Measurements from ENCODE around the gene PRM2.

Gene PRM2

DNA sequence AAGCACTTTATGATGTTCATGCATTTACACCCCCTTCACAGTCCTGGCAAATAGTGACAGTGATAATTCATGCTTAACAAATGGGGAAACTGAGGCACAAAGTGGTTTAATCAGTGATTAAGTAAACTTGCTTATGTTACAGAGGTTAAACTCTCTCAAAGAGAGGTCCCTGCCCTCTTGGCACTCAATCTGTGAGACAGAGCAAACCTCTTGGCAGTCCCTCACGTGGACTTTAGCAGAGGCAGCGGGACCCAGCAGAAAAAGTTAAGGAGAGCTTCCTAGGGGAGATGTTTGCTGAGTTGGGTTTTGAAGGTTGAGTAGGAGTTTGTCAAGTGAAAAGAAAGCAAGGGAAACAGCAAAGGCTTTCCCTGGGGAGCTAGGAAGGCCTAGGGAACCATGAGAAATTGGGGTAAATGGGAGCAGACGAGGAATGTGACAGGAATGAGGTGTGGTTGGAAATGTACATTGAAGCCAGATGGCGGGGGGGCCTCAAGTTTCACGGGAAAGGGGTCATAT, 31.0 kb downstream of the PRM2 start:
- WGBS, 2 experiments = 85 to 89% methylated on average over 5 of the region's 5 CpGs

DNA sequence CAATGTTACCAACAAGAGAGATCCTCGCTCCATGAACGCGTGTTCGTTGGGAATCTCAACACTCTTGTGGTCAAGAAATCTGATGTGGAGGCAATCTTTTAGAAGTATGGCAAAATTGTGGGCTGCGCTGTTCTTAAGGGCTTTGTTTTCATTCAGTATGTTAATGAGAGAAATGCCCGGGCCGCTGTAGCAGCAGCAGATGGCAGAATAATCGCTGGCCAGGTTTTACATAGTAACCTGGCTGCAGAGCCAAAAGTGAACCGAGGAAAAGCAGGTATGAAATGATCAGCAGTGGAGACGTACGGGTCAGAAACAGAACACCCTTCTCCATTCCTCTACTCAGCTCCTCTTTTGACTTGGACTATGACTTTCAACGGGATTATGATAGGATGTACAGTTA, 33.6 kb downstream of the PRM2 start:
- no peaks in the 10 kb centered on the region for H3K27me3 ChIP-seq (ENCODE audit: control insufficient read depth, insufficient read depth, low read length, poor library complexity, severe bottlenecking)
- H3K4me3 ChIP-seq (ENCODE audit: insufficient read depth, low read depth, low read length) = no peak overlapping the region
- no peaks in the 10 kb centered on the region for H3K9me3 ChIP-seq (ENCODE audit: control insufficient read depth, low read length)
- no peaks in the 10 kb centered on the region for H3K36me3 ChIP-seq (ENCODE audit: control insufficient read depth, insufficient read depth, low read length)
- 88 to 90% methylated on average over 12 of the region's 12 CpGs for WGBS, 2 experiments
- H3K4me1 ChIP-seq (ENCODE audit: control insufficient read depth, insufficient read depth, low read length) = peaks cover 6% of the 10 kb centered on the region
- H3K27ac ChIP-seq (ENCODE audit: insufficient read depth, low read depth, low read length, poor library complexity, severe bottlenecking) = no peak overlapping the region

More for the DNA sequence above, 31.0 kb downstream of the PRM2 start:
- H3K4me1 ChIP-seq (ENCODE audit: control insufficient read depth, insufficient read depth, low read length) = peaks cover 6% of the 10 kb centered on the region
- no peak overlapping the region for H3K27ac ChIP-seq (ENCODE audit: insufficient read depth, low read depth, low read length, poor library complexity, severe bottlenecking)
- H3K36me3 ChIP-seq (ENCODE audit: control insufficient read depth, insufficient read depth, low read length) = no peaks in the 10 kb centered on the region
- no peak overlapping the region for H3K4me3 ChIP-seq (ENCODE audit: insufficient read depth, low read depth, low read length)
- H3K27me3 ChIP-seq (ENCODE audit: control insufficient read depth, insufficient read depth, low read length, poor library complexity, severe bottlenecking) = no peaks in the 10 kb centered on the region
- no peaks in the 10 kb centered on the region for H3K9me3 ChIP-seq (ENCODE audit: control insufficient read depth, low read length)

DNA sequence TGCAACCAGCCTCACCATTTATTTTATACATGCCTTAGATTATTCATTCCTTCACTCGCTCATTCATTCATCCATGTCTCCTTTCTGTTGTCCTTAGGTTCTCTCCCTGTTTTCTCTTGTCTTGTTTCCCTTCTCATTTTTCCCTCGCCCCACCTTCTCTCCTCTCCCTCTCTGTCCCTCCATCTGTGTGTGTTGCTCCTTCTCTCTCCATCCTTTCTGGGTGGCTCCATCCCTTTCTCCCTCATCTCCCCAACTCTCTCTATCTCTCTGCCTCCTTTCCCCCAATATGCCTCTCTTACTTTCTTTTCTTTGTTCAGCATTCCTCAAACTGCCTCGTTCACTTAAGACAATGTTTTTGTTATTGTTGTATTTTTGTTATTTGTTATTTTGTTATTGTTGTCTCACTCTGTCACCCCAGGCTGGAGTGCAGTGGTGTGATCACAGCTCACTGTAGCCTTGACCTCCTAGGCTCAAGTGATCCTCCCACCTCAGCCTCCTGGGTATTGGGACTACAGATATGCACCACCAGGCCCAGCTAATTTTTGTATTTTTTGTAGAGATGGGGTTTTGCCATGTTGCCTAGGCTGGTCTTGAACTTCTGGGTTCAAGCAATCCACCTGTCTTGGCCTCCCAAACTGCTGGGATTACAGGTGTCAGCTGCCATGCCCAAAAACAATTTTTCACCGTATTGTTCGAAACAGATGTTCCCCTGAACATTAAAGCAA, 34.6 kb downstream of the PRM2 start:
- Histone ChIP-seq H3K9me3 (ENCODE audit: control insufficient read depth, low read length) (no peaks in the 10 kb centered on the region), H3K27me3 (ENCODE audit: control insufficient read depth, insufficient read depth, low read length, poor library complexity, severe bottlenecking) (no peaks in the 10 kb centered on the region), H3K36me3 (ENCODE audit: control insufficient read depth, insufficient read depth, low read length) (no peaks in the 10 kb centered on the region), H3K4me3 (ENCODE audit: insufficient read depth, low read depth, low read length) (no peak overlapping the region), H3K27ac (ENCODE audit: insufficient read depth, low read depth, low read length, poor library complexity, severe bottlenecking) (no peak overlapping the region), H3K4me1 (ENCODE audit: control insufficient read depth, insufficient read depth, low read length) (peaks cover 6% of the 10 kb centered on the region)
- 88 to 92% methylated on average over 4 of the region's 5 CpGs for WGBS, 2 experiments

DNA sequence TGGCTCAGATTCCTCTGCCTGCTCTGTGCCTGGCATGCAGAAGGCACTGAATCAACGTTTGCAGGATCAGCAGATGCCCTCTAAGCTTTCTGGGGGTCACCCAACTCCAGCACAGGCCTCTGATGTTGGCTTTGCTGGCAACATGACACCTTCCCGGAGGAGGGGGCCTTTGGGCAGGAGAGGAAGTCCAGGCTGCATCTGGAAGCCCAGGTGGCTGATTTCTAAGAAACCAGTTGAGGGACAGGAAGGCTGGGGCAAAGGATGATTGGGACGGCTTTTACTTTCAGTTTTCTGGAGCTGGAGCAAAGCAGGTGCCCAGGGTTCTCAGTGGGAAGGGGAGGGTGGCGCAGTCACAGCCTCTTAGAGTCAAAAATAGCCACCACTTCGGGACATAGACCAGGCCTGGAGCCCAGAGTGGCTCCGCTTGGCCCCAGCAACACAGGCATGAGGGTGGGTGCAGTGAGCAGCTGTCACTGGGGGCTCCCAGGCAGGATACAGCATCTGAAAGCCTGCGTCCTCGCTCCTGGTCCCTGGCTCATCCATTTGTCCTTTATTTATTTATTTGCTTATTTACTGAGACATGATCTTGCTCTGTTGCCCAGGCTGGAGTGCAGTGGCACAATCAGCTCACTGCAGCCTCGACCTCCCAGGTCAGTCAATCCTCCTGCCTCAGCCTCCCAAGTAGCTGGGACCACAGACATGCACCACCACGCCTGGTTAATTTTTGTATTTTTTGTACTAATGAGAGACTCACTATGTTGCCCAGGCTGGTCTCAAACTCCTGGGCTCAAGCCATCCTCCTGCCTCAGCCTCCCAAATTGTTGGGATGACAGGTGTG, 35.4 kb downstream of the PRM2 start:
- Histone ChIP-seq H3K4me1 (ENCODE audit: control insufficient read depth, insufficient read depth, low read length) (peaks cover 6% of the 10 kb centered on the region), H3K27ac (ENCODE audit: insufficient read depth, low read depth, low read length, poor library complexity, severe bottlenecking) (no peak overlapping the region), H3K36me3 (ENCODE audit: control insufficient read depth, insufficient read depth, low read length) (no peaks in the 10 kb centered on the region), H3K4me3 (ENCODE audit: insufficient read depth, low read depth, low read length) (no peak overlapping the region), H3K27me3 (ENCODE audit: control insufficient read depth, insufficient read depth, low read length, poor library complexity, severe bottlenecking) (no peaks in the 10 kb centered on the region), H3K9me3 (ENCODE audit: control insufficient read depth, low read length) (no peaks in the 10 kb centered on the region)
- 86 to 90% methylated on average over 10 of the region's 10 CpGs for WGBS, 2 experiments

DNA sequence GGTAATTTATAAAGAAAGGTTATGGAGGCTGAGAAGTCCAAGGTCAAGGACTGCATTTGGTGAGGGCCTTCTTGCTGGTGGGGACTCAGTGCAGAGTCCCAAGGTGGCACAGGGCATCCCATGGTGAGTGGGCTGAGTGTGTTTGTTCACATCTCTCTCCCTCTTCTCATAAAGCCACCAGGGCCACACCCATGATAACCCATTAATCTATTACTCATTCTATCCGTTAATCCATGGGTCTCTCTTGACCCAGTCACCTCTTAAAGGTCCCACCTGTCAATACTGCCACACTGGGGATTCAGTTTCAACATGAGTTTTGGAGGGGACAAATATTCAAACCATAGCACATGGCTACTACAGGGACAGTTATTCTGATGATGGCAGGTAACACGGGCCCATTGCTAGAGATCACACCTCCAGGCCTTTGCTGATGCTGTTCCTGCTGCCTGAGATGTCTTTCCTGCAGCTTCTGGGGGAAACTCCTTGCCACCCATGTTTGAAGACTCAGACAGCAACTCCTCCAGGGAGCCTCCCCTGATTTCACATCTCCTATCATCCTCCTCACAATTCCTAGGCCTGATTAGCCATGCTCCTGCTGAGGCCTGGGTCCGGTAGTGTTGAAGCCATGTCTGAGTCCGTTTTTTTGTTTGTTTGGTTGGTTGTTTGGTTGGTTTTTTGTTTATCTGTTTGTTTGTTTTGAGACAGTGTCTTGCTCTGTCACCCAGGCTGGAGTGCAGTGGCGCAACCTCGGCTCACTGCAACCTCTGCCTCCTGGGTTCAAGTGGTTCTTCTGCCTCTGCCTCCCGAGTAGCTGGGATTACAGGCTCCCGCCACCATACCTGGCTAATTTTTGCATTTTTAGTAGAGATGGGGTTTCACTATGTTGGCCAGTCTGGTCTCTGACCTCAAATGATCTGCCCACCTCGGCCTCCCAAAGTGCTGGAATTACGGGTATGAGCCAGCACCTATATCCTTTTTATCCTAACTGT, 36.3 kb downstream of the PRM2 start:
- H3K9me3 ChIP-seq (ENCODE audit: control insufficient read depth, low read length) = no peaks in the 10 kb centered on the region
- no peak overlapping the region for H3K4me3 ChIP-seq (ENCODE audit: insufficient read depth, low read depth, low read length)
- no peak overlapping the region for H3K27ac ChIP-seq (ENCODE audit: insufficient read depth, low read depth, low read length, poor library complexity, severe bottlenecking)
- H3K27me3 ChIP-seq (ENCODE audit: control insufficient read depth, insufficient read depth, low read length, poor library complexity, severe bottlenecking) = no peaks in the 10 kb centered on the region
- whole genome bisulfite sequencing, 2 experiments = 92 to 95% methylated on average over 10 of the region's 10 CpGs
- H3K36me3 ChIP-seq (ENCODE audit: control insufficient read depth, insufficient read depth, low read length) = no peaks in the 10 kb centered on the region
- no peaks in the 10 kb centered on the region for H3K4me1 ChIP-seq (ENCODE audit: control insufficient read depth, insufficient read depth, low read length)

DNA sequence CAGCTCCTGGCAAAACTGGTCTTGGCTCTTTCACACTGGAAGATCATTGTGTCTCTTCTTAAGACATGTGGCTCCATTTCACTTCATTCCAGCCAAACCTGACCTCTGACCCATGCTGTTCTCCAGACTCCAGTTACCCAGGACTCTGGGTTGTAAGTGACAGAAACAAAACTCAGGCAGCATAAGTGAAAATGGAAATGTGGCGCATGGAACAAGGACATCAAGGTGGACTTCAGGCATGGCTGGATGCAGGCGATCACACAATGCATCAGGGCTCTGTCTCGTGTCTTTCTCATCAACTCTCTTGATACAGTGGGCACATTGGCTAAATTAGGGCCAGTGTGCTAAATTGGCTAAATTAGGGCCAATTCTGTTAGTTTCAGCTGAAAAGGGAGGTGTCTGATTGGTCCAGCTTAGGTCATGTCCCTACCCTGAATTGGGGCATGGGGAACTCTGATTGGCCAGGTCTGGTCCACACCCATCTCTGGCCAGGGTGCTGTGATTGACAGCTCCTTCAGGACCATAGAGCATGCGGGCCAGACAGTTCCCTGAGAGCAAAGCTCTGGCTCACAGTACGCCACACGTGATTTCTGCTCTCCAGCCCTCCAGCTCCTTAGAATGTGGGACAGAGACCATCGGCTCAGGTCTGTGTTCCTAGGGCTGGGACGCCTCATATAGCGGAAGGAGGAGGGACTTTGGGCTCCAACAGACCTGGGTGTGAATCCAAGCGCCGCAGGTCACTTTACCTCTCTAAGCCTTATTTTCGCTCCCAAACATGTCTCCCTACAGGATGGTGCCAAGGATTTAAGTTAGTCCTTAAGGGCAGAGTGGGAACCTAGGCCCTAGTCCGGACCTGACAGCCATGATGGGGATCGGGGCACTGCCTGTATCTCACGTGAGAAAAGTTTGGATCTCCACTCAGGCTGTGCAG, 37.7 kb downstream of the PRM2 start:
- Histone ChIP-seq H3K27me3 (ENCODE audit: control insufficient read depth, insufficient read depth, low read length, poor library complexity, severe bottlenecking) (no peaks in the 10 kb centered on the region), H3K4me3 (ENCODE audit: insufficient read depth, low read depth, low read length) (no peak overlapping the region), H3K36me3 (ENCODE audit: control insufficient read depth, insufficient read depth, low read length) (no peaks in the 10 kb centered on the region), H3K9me3 (ENCODE audit: control insufficient read depth, low read length) (no peaks in the 10 kb centered on the region), H3K27ac (ENCODE audit: insufficient read depth, low read depth, low read length, poor library complexity, severe bottlenecking) (no peak overlapping the region), H3K4me1 (ENCODE audit: control insufficient read depth, insufficient read depth, low read length) (no peaks in the 10 kb centered on the region)
- WGBS, 2 experiments = 94 to 95% methylated on average over 15 of the region's 15 CpGs

DNA sequence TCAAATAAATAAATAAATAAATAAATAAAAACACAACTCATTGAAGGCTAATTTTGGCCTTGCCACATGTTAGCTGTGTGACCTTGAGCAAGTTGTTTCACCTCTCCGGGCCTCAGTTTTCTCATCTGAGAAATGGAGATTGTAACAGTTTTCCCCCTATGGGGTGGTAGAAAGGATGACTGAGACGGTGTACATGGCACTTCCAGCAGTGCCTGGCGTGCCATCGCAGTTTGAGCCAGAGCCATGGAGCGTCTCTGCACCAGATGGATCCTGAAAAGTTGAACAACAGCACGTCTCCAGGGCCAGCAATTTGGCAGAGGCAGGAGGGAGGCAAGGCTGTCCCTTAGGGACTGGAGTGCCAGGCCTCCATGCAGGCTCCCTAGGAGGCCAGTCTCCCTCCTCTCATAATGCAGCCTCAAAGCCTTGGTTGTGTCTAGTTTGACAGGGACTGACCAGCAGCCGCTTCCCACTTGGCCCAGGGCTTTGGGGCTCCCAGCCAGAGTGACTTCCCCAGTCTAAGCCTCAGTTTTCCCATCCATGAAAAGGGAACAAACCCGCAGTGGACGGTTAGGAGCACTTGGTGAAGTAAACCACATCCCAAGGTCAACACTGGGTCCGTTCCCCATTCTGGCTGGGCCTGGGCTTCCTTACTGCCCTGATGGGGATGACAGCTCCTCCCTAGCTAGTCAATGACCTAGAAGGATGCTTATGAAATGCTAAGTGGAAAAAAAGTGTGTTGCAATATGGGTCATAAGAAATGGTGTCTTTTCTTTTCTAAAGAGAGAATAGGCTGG, 39.6 kb downstream of the PRM2 start:
- 93 to 94% methylated on average over 10 of the region's 10 CpGs for WGBS, 2 experiments
- Histone ChIP-seq H3K4me1 (ENCODE audit: control insufficient read depth, insufficient read depth, low read length) (no peaks in the 10 kb centered on the region), H3K27me3 (ENCODE audit: control insufficient read depth, insufficient read depth, low read length, poor library complexity, severe bottlenecking) (no peaks in the 10 kb centered on the region), H3K27ac (ENCODE audit: insufficient read depth, low read depth, low read length, poor library complexity, severe bottlenecking) (no peak overlapping the region), H3K9me3 (ENCODE audit: control insufficient read depth, low read length) (no peaks in the 10 kb centered on the region), H3K36me3 (ENCODE audit: control insufficient read depth, insufficient read depth, low read length) (no peaks in the 10 kb centered on the region), H3K4me3 (ENCODE audit: insufficient read depth, low read depth, low read length) (no peak overlapping the region)

DNA sequence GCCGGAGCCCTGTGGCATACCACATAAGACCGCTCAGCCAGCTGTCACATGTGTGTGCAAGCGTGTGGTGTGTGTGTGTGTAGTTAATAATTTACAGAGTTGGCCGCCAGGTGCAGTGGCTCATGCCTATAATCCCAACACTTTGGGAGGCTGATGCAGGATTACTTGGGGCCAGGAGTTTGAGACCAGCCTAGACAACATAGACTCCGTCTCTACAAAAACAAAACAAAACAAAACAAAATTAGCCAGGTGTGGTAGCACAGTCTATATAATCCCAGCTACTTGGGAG, 40.6 kb downstream of the PRM2 start:
- Histone ChIP-seq H3K36me3 (ENCODE audit: control insufficient read depth, insufficient read depth, low read length) (no peaks in the 10 kb centered on the region), H3K4me3 (ENCODE audit: insufficient read depth, low read depth, low read length) (no peak overlapping the region), H3K27ac (ENCODE audit: insufficient read depth, low read depth, low read length, poor library complexity, severe bottlenecking) (no peak overlapping the region), H3K27me3 (ENCODE audit: control insufficient read depth, insufficient read depth, low read length, poor library complexity, severe bottlenecking) (no peaks in the 10 kb centered on the region), H3K9me3 (ENCODE audit: control insufficient read depth, low read length) (no peaks in the 10 kb centered on the region), H3K4me1 (ENCODE audit: control insufficient read depth, insufficient read depth, low read length) (no peaks in the 10 kb centered on the region)
- WGBS, 2 experiments = 89 to 94% methylated on average over 5 of the region's 5 CpGs
